NCI-H2227 treated with DMSO at 0.1 percent for 48 hours (cell line): ENCODE results near the gene LHX6.

Source experiments
- DNase-seq: peaks from one replicate; lab custom pipeline; 2025; lab: John Stamatoyannopoulos, UW

The LHX6 gene

DNA sequence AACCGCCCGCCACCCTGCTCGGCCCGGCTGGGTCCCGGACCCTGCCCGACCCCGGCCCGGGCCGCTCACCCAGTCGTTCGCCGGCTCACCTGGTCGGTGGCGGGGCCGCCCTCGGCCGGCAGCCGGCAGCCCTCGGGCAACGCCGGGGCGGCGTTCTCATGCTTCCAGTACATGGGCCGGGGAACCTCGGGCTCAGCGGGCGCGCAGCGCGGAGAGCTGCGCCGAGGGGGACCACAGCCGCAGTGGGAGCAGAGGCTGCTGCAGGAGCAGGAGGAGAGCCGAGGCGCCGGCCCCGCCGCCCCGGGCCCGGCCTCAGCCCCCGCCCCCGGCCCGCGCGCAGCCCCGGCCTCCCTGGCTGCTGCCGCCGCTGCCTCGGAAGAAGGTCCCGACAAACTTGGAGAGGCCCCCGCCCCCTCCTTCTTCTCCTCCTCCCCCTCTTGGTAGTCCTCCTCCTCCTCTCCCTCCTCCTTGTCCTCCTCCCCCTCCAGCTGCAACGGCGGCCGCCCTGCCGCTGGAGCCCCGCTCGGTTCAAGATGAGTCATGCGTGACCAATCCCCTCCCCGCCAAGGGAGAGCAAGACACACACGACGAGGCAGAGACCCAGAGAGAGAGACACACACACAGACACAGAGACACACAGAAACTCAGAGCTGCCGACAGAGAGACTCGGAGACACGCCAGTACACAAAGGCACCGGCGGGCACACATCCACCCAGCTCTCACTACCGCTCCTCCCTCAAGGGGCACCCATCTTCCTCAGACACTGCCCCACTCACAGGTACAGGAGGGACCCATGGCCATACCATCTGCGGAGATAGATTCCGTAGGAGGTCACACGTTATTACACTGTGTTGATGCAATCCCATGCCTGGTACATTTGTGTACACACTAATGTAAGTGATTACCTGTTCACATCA, at the start of gene LHX6:
LHX6 (minus strand) TSS at position 390 of the 917 bp plus-strand sequence; CDS start at position 173, 217 bp downstream.
- no peak for DNase-seq

DNA sequence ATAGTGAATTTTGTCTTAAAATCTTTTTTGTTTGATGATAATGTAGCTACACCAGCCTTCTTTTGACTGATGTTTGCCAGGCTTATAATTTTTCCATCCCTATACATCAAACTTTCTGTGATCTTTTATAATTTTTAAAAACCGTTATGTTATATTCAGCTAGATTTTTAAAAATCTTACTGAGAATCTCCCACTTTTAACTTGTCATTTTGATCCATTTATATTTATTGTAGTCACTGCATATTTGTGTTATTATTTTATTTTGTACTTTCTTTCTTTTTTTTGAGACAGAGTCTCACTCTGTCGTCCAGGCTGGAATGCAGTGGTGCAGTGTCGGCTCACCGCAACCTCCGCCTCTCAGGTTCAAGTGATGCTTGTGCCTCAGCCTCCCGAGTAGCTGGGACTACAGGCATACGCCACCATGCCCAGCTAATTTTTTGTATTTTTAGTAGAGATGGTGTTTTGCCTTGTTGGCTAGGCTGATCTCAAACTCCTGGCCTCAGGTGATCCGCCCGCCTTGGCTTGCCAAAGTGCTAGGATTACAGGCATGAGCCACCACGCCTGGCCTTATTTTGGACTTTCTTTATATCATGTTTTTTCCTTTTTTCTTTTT, 48.6 kb upstream of the LHX6 start:
- DNase-seq, result no peak

DNA sequence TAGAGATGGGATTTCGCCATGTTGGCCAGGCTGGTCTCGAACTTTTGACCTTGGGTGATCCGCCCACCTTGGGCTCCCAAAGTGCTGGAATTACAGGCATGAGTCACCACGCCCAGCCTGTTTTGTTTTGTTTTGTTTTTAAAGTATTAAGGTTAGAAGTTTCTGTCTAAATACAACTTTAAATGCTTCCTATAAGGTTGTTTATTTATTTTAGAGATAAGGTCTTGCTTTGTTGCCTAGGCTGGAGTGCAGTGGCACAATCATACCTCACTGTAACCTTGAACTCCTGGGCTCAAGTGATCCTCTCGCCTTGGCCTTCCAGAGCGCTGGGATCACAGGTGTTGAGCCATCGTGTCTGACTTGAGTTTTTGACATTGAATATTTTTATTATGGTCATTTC, 47.3 kb upstream of the LHX6 start:
- no peak for DNase-seq

DNA sequence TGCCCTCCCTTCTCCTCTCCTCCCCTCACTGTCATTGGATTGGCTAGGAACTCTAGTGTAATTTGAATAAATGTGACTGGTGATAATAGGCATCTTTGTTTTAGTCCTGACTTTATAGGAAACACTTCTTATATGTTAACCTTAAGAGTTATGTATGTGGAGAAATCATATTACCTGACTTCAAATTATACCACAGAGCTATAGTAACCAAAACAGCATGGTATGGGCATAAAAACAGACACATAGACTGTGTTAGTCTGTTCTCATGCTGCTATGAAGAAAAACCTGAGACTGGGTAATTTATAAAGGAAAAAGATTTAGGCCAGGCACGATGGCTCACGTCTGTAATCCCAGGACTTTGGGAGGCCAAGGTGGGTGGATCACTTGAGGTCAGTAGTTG, 45.3 kb upstream of the LHX6 start:
- DNase-seq, result no peak

DNA sequence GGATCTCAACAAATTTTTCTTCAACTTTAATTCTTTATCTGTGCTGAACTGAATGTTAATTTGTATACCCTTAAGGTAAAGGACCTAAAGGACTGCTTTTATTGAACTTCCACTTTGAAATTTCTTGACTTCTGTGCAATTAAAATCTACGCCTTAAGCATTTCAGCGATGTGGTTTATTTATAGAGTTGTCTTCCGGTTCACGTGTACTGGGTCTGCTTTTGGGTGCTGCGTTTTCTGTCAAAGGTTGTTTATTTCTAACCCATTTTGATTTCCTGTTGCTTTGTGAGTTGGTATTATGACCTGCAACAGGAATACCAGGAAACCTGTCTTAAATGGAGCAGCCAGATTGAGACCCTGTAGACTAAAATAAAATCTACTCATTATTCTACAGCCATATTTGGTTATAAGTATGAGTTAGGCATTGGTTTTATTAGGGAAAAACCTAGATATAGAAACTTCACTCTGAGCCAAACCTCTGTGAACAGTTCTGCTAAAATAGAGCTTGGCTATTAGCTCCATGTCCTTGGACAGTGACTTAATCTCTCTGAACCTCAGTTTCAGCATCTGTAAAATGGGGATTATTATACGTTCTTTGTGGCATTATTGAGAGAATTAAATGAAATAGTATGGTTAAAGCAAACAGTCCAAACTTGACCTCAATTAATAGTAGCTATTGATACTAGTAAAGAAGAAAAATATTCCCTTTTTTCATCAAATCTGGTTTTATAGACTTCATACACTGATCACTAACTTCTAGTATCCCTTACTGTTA, 39.5 kb upstream of the LHX6 start:
- DNase-seq, result no peak

DNA sequence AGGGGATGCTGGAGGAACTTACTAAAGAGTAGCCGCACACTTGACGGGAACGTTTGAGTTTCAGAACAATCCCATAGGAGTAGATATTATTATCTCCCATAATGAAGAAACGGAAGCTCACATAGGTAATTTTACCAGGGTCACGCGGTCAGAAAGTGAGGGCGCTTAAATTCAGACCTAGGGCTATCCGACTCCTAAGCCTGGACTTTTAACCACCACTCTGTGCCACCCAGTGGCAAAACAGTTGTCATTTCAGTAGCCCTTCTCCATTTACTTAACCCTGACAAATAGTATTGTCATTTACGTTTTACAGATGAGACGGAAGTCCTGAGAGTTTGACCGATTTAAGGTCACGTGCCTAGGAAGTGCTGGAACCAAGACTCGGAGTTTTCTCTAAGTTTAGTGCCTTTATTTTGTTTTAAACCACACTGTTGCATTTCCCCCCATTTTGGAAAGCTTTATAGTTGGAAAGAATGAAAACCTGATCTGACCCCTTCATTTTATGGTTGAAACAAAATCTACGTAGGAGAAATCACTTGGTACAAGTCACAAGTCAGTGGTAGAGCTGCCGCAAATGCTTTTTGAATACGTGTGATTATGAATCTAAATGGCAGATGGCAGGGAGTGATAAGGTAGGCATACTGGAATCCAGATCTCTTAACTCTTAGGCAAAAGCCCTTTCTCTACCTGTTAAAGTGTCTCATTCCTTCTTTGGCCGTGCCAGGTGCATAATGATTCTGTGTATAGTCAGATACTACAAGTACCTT, 36.6 kb upstream of the LHX6 start:
- peak; percentile 23 for DNase-seq

DNA sequence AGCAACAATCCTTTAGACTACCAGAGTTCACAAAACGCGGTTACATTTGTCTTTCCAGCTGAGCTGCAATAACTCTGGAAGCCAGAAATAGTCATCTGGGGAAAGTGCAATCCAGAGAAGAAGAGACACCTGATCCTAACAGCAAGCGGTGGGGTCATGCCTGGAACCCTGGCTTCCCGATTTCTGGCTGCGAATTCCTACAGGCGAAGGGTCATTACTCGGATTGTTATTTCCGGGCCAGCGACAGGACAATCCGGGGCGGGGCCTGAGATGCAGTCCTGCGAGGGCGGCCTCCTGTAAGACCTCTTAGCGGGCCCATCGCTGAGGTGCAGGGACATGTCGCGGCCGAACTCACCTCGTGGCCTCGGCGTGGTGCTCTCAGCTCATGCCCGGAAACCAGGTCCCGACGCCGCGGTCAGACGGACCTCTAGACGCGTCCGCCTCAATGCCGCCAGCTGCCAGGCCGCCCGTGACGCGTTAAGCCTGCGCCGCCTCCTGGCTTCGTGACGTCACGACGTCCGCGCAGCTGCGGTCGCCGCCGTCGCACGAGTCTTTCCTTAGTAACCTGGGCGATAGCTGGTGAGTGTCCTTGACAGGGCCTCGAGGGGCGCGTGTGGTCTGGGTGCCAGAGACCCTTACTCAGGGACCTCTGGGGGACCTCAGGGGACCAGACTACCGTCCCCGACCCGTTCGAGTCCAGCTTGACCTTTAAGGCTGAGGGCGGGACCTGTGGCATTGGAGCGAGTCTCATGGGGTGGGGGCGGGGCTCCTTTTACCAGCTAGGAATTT, 35.8 kb upstream of the LHX6 start, which contains the start of the genes MRRF and RBM18:
MRRF (plus strand) TSS at position 523 of the 789 bp plus-strand sequence. CDS start 6,010 bp downstream, outside the sequence.
RBM18 (minus strand) TSS at position 481 of the 789 bp plus-strand sequence. CDS start 3,348 bp downstream, outside the sequence.
- DNase-seq, result peak; percentile 73

DNA sequence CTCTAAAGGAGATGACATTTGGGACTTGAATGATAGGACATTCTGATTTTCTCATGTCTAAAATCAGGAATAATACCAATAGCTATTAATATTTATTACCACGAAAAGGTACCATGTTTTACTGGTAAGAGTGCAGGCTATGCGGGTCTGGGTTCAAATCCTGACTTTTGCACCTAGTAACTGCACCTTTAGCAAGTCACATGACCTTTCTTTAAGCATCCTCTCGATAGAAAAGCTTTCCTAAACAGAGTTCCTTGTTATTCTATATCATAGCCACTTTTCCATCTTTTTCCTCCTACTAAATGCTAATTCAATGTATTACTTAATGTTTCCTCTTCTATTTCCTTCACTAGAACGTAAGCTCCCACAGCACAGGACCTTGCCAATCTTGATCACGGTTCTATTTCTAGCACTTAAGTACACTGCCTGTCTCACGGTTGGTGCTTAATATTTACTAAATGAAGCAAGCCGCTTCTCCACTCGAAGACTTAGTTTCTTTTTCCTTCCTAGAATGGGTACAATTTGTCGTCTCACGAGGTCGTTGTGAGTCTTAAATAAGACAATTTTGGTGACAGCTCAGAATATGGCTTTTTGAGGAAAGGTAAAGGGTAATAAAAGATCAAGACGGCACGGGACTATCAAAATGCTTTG, 35.1 kb upstream of the LHX6 start:
- no peak for DNase-seq

DNA sequence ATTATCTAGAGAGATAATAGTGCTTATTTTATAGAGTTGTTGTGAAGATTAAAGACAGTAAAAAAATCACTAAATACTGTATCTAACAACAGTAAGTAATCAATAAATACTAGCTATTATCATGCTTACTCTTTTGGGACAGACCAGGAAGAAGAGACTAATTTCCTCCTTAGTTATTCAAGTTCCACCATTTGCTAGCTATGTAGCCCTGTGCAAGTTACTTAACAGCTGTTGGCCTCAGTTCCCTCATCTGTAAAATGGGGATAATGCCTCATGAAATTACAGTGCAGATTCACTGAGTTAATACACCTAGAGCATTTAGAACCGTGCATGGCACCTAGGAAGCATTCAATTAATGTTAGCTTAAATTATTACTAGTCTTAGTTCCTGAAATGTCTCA, 33.3 kb upstream of the LHX6 start:
- no peak for DNase-seq

DNA sequence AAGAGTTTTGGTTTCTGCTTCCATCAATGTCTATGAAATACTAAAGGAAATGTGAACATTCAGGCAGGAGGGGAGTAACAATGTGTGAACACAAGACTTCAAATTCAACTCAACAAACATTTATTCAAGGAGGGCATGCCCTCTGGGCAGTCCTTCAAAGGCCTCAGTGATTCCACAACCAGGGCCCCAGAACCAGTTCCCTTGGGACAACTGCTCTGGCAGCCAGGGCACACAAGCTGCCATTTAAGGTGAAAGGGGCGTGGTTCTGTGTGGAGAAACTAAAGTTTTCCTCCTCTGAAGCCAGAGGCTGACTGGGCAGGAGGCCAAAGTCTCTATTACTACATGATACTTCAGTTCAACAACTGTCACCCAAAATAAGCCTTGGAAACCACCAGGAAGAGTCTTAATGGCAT, 32.7 kb upstream of the LHX6 start:
- no peak for DNase-seq

DNA sequence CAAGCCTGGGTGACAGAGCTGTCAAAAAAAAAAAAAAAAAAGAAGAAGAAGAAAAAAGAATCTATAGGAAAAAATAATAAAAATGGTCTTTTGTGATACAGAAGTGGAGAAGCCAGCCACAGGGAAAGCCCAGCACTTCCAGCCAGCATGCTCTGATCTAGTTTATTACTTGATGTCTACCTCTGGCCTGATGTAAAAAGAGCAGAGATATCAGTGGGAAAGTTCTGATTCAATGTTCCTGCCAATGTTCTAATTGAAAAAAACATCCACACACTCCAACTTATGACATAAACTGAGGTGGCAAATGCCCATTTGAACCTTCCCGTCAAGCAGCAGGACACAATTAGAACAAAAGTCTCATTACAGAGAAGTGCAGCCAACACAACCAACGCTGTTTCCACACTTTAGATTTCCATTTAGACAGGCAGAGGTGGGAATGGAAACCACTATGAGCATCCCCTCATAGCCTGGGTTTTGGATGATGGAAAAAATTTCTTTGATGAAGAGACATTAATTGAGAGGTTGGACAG, 30.2 kb upstream of the LHX6 start:
- no peak for DNase-seq

DNA sequence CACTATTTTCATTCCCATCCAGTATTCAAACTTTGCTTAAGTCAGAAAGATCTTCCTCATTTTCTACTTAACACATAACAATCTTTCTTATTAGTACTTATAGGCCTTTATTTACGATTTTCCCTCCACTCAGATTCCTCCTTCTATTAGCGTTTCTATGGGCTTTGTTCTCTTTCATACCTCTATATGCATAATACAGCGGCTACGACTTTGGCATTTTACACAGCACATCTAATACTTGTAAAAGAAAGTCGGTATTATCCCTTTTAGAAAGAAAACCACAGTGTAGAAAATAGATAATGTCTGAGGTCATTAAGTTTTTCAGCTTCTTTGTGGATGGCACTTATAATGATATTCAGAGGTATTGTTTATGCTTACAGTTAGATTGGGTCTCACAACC, 27.4 kb upstream of the LHX6 start:
- DNase-seq, result no peak

DNA sequence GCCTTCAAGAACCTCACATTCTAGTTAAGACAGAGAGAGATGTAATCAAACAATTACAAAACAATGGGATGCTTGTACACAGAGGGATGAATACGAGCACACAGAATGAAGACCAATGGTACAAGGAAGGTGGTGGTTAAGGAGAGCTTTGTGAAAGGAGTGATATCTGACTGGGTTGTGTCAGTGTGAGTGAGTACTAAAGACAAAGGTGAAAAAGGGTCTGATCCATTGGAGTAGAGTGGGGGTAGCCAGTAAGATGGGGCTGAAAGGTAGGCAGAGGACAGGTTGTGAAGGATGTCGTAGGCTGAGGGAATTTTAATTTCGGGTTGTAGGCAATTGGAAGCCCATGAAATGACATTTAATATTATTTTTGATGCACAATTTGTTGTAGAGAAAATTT, 26.0 kb upstream of the LHX6 start:
- DNase-seq, result no peak

DNA sequence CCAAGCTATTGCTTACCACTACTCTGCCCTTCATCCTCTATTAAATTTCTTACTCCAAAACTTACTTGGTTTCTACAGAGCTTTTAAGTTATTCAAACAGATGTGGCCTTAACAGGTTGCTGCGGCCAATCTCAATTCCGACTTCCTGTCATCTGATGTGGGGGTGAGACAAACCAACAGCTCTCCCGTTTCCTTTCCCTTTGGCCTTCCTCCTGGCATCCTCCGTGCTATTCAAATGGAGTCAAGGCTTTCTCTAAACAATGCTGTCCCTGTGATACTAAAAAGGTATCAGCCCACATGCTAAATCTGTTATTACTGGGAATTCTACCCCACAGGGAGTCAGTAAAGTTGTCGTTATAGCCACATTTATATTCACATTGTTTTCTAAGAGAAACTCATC, 24.0 kb upstream of the LHX6 start:
- no peak for DNase-seq

DNA sequence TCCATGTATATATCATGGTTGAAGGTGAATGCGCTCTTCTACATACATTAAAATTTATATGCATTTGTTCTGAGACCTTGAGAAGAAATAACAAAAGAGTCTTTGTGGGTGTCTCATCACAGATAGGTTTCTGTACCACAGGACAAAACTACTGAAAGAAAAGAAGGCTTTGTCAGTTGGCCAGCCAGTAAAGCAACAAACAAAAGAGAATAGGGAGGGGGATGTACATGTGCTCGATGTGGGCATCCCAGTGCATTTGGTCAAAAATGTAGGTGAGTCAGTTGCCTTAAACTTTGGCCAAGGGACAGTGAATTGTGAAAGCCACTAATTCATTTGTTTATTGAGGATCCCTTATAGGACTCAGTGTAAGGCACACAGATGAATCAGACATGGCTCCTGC, 22.6 kb upstream of the LHX6 start:
- no peak for DNase-seq

DNA sequence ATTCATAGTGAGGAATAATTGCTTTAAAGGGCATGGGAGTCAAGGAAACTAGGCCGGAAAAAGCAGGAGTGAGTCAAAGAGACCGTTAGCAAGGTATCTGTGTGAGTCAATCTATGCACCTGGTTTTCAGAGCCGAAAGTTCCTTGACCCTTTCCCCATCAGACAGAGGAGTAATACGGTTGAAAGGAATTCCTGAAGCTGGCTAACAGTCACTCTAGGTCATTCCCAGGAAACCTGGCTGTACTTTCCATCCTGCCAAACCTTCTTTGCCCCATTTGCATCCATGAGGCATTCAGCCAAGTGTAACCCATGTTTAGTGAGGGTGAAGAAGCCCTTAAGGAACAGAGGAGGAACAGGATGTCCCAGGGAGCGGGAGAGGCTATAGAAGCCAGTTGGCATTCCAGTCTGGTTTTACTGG, 19.7 kb upstream of the LHX6 start:
- no peak for DNase-seq

DNA sequence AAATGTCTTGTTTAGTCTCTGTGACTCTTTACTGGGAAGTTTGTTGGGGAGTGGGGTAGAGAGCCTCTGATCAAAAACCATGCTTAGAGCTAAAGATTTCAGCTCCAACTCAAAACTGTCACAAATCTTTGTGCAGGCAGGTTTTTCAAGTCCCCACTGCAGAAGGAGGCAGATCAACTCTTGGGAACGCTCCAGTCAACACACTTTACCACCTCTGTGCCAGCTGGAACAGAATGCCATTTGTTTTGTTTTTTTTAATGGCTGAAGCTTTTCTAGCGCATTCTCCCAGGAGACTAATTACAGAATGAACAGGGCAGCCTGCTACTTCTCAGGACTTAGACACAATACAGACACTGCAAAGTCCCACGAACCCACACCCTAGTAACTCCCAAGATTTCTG, 17.9 kb upstream of the LHX6 start:
- DNase-seq, result no peak

DNA sequence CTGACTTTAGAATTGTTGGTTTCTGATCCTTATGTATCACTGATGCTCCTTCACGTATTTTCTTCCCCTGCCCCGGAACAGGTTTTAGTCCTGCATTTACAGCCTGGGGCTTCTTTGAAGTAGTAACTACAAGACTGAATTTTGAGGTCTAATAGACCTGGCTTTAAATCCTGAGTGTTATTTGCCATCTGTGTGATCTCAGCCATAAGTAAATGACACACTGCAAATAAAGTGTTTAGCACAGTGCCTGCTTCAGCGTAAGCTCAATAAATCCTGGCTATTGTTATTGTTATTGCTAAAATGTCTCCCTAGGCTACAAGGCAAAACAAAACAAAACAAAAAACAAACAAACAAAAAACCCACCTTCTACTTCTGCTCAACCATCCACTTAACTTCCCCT, 15.6 kb upstream of the LHX6 start:
- no peak for DNase-seq

DNA sequence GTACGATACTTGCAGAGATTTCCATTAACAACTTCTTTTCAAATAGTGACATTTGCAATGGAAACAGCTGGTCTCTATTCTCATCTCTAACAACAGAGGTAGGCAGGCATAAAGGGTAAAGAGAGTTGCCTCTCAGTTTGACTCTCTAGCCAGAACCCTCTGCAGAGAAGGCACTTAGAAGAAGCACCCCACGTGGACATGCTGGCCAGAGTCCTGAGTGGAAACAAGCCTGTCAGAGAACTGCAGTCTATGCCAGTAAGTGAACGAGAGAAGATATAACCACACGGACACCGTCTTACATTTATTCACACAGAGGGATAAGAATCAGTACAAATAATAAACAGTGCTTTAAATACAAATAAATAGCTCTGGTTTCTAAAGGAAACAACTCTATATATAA, 11.0 kb upstream of the LHX6 start:
- DNase-seq, result no peak

DNA sequence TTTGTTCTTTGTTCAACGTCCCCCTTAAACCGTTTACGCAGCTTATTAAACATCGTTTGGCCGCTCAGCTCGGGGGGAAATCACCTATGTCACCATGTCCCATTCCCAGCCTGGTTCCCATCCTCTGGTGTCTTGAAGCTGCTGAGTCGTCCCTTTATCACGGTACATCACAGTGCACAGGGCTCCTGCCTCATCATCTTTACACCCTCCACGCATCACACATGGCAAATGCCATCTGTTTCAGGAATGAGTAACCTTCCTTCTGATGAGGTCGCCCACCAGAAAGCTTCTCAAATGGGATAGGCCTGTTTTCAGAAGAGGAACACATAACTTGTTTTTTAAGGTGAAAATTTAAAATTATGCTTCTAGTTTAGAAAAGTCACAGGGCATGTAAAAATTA, 7.9 kb upstream of the LHX6 start:
- DNase-seq, result no peak
